GM19463 (cell line): ENCODE results near the gene PRKAB1.
"Not testable (repeated sequence)": the region's sequence is repeated elsewhere in the genome, so short reads cannot be mapped to it uniquely, and the experiment has no call there.

Experiments used
- ATAC-seq: cut with Tn5 transposase; IDR thresholded peaks from one replicate; pipeline ENCODE4 v1.9.1; 2021; ENCODE audit warnings: mild to moderate bottlenecking, moderate library complexity; ENCODE audit not compliant: unreplicated experiment

PRKAB1 gene

DNA sequence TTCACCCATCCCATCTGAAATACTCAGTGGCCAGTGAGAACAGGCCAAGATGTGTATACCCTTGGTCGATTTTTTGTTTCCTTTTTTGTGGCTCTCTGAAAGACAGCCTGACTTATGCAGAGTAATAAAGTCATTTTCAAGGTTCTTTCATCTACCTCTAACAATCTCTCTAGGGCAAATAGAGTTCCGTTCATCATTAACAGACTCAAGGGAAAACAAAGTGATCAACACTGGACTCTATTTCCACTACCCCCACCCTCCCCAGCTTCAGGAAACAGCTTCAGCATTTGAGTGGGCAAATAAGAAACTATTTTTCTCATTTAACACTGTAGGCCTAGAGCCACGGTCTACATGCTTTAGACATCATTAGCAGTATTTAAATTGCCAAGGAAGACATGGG, 15.9 kb downstream of the PRKAB1 start:
- ATAC-seq = no peak

DNA sequence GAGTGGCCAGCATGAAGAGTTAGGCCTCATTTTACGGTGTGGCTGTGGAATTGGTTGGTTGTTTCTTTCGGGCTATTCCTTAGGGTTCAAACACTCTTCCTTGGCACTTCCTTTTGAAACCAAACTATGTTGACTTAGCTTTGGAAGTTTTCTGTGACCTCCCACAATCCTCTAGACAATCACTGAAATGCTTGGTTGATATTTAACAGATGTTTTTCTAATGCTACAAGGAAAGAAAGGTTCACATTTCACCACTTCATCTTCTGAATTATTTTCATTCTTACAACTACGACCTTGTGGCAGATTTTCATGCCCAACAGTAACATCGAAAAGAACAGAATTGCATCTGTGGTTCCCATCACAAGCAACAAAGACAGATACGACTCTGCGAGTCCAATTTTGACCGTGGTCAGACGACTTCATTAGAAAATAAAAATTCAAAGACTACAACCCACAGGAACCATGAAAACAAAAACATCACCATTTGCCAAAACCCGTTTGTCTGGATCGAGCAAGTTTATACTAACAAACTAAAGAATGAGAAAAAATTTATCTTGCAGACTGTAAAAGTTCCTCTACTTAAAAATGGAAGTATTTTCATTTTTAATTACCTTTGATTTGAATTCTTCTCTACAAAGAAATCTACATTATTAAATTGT, 16.9 kb downstream of the PRKAB1 start:
- ATAC-seq = no peak

DNA sequence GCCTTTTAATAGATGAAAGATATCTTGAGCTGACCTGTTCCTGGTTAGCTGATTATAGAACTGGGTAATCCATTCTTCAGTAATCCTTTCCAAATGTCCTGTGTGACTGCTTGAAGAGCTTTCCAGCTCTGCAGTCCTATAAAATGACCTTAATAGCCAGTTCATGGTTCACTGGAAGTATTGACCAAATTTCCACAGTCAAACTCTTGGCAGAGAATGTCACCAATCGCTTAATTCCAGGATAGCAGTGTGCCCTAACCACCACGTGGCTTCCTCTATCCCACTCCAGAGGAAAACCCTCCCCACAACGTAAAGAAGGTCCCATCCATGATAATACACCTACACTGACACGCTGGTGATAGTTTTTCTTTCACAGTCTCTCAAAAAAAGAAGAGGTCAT, 17.4 kb downstream of the PRKAB1 start:
- ATAC-seq = no peak

DNA sequence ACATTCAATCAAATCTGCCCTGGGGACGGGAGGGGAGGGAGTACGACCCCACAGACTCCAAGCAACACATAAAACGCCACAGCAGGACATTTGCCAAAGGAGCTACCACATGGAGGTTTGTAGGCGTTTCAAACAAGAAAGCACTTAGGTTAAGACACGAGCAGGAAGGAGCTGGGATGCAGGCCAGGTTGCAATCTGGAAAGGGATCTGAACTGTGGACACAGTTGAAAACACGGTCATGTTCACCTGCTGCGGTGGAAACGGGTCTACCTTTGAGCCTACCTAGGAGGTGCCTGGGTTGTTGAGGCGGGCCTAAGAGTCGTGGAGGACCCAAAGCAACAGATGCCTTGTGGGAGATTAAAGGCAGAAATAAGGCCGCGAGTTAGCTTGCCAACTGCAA, 18.4 kb downstream of the PRKAB1 start:
- no peak for ATAC-seq

DNA sequence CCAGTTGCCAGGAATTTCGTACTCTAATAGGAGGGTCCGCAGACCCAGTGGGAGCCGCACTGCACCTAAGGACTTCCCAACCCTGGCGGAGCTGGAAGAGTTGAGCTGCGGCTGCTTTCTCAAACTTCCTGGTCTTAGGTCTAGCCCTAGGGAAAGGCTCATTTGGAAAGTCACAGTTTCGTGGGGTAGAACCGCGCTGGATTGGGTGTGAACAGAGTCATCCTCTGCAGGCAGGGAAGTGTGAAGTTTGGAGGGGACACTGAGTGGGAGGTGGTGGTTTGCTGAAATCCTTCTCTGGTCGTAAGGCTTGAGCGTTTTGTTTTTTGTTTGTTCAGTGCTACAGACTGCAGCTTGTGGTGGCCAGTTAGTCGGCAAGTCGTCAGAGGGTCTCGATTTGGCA, 18.8 kb downstream of the PRKAB1 start:
- ATAC-seq = no peak

DNA sequence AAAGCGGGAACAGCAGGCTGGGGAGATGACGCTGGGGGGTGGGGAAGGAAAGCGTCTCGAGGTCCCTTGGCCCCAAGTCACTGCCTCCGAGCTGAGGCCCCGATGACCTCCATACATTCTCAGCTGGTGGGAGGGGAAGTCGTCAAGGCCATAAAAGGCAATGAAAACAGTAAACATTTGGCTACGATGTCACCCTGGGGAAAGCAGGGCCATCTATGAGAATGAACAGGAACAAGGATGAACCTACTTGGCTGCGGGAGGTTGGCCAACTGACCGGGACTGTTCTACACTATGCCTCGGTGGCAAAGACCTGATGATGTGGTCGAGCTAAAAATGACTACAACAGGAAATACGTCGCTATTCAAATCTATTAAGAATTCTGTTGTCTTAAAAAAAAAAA, 19.5 kb downstream of the PRKAB1 start:
- ATAC-seq = no peak

DNA sequence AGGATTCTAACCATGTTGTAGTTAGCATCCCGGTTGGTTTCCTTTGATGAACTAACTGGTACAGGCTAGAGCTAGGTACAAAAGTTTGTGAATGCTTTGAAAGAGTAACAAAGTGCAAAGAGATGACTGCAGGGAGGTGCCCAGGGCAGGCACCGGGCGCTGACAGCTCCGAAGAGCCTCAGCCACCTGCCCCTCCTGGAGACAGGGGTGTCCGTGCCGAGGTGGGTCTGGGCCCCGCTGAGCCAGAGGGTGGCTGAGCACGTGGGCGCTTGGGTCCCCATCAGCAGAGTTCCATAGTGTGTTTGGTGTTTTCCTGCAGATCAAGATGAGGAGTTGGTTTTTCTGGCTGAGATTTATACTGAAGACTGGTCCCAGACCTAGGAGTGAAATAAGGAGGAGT, 19.9 kb downstream of the PRKAB1 start:
- ATAC-seq = no peak

DNA sequence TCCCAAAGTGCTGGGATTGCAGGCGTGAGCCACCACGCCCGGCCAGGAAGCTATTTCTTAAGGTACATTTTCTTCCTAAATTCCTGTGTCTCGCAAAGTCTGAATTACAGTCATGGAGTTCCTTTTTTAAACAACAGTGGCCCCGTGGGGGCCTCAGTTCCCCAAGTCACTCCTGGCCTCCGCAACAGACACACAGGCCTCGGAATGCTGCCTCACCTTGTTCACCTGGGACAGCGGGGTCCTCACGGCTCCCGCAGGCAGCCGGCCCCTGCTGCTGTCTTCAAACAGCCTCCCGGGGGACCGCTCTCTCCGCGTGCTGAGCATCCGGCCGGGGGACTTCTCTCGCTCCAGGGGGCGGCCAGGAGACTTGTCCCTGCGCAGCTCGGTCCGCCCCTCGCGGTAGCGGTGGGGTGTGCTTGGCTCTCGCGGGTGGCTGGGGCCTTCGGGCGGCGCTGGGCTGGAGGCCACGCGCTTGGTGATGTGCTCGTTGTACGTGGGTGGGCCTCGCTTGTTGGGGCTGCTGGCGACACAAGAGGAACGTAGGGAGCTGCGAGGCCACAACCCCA, 22.1 kb downstream of the PRKAB1 start:
- no peak for ATAC-seq

DNA sequence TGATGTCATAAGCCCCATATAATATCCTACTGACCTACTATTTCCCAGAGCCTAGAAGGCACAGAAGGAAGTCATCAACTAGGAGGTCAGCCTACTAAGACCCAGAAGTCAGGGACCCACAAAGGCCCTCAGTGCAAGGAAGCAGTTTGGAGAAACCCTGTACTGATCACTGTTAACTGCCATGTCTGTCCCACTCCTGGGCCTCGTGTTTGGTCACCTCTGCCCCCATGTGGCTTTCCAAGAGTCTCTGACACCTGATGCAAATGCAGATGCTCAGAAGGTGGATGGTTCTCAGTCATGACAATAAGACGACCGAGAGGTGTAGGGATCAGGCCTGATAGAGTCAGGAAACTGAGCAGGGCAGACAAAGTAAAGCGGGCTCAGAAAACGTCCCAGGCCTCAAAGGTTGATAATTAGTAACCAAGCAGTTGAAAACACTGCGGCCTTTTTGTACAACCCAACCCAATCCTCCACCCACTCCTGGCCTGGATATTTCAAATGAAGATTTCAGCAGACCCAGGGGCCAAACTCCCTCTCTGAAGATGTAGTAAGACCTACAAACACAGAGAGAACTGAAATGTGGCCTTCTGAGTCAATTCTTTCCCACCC, 23.4 kb downstream of the PRKAB1 start:
- ATAC-seq = no peak

DNA sequence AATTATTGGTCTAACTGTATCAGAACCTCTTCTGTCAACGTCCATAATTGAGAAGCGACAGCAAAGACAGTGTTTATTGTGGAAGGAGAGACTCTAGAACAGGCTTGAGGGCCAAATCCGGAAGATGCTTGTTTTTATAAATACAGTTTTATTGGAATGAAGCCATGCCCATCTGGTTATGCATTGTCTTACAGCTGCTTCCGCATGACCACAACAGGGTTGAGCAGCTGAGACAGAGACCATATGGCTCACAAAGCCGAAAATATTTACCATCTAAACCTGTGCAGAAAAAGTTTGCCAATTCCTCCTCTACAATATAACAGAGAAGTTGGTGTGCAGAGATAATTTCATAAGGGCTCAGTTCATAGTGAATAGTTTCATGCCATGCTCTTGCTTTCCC, 24.5 kb downstream of the PRKAB1 start:
- no peak for ATAC-seq

DNA sequence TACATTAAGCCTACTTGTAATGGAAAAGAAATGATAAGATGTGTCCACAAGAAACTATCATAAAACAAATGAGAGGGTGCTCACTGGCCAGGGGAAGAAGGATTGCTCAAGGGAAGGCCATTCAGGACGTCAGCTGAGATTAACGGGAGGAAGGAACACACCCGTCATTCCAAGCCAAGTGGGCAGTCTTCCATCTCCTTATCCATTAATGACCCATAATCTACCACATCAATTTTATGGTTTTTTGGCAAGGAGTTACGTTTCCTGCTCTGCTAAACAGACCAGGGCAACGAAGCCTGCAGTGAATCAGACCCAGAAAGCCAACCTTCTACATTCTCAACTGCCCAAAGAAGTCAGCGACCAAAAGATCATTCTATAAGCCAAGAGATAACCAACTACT, 25.1 kb downstream of the PRKAB1 start:
- no peak for ATAC-seq

DNA sequence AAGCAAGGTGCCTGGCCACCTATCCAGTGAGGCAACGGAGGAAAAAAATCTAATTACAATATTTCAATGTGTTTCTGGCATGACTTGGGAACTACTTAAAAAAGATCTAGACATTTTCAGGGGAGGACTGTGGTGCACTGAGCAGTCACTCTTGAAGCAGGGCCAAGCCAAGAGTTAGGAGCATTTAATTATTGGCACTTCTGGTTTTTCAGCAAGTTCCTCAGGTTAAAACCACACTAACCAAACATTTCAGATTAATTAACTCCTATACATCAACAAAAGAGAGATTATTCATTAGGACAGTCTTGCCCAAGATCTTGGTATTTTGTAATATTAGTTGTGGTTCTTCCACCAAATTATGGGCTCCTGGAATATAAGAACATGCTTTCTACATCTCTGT, 25.6 kb downstream of the PRKAB1 start:
- ATAC-seq = no peak

DNA sequence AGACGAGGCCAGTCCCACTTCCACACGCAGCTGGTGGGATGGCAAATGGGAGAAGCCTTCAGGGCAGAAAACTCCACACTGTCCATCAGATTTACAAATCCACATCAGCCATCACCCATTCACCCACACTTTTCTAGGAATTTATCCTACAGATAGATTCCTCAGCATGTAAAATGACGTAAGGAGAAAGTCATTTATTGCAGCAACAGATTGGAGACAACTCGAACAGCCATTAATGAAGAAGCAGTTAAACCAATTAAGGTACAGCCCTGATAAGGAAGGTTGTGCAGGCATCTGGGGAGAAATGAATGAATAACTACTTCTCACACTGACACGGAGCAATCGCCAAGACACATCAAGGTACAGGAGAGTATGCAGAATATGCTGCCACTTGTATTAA, 26.2 kb downstream of the PRKAB1 start:
- ATAC-seq = no peak

DNA sequence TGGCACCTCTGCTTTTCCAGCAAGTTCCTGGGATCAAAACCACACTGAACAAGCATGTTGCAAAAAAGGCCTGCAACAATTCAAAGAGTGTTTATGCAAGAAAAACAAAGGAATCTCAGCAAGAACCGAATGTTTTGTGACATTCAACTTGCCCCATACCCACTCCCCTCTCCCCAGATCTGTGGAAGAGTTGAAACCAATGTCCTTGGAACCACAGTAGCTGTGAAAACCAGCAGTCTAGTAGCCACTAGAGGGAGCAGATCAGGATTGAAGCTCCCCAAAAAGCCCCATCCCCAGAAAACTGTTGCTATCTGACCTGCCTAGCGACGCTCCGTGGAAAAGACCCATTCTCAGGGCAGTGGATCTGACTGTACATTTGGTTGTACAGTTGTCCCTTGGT, 27.1 kb downstream of the PRKAB1 start:
- ATAC-seq = no peak

DNA sequence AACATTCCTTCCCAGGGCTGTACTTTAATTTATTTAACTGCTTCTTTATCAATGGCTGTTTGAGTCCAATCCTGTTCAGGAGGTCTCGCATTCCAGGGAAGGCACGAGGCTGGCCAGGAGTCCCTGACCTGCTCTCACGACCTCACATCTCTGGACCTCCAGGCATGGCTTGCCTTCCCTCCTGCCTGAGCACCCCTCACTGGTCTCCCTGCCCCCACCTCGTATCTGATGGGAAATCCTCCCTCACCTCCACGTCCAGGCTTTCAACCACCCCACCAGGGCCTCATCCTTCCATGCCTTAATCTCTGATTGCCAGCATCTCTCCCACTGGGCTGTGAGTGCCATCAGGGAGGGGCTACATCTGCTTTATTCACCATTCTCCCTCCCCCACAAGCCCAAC, 29.0 kb downstream of the PRKAB1 start:
- ATAC-seq = no peak

DNA sequence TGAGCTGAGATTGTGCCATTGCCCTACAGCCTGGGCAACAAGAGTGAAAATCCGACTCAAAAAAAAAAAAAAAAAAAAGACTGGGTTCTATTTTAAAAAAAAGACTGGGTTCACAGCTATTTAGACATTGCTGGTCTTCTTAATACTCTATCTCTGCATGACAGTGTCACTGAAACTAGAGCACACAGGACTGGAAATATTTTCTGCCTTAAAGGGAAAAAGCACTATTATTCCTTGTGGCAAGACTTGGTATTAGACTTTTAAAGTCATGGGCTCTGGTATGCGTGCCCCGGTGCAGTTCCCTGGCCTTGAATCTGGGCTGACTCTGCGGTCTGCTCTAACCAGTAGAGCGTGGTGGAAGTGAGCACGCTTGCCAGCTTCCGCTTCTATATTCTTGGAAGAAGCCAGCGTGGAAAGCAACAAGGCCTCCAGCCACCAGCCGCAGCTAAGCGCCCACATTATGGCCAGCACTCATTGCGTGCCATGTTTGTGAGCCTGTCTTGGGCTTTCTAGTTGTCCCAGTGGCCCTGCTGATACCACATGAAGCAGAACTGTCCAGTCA, 31.3 kb downstream of the PRKAB1 start:
- ATAC-seq = no peak

DNA sequence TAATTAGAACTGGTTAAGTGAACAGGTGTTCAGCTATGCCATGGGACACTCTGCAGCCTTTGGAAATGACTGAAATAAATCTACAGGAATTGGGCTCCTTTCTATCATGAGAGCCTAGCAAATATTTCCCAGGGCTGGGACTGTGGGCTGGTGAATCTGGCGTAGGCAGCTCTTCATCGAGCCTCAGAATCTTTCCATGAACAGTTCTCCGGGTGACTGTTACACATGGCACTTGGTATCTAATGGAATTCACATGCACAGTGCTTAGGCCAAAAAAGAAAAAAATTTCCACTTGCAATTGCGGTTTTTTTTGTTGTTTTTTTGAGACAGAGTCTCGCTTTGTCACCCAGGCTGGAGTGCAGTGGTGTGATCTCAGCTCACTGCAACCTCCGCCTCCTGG, 32.1 kb downstream of the PRKAB1 start:
- ATAC-seq = no peak

DNA sequence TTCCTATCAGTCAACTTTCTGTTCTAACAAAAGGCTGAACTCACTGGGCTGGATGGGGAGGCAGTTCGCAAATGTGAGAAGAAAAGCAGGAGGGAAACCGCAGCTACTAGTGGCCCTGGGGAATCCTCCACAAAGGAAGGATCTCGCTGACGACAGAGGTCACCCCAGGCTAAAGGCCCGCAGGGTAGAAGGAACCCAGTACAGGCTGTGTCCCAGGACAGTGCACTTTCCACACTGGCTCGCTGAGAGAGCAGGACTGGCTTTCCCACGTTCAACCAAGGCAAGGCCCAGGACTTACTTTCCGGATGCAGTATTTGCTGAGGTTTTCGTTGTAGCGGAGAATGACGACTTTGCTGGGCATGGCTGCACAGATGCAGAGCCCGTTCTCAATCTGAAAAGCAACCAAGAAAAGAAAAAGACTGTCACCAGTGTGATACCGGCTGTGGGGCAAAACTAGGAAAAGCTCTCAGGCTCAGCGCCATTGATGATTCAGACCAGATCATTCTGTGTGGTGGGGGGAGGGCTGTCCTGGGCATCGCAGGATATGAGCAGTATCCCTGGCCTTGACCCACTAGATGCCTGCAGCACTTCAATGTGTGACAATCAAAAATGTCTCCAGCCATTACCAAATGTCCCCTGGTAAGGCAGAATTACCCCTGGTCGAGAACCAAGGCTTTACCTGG, 36.3 kb downstream of the PRKAB1 start:
- no peak for ATAC-seq

DNA sequence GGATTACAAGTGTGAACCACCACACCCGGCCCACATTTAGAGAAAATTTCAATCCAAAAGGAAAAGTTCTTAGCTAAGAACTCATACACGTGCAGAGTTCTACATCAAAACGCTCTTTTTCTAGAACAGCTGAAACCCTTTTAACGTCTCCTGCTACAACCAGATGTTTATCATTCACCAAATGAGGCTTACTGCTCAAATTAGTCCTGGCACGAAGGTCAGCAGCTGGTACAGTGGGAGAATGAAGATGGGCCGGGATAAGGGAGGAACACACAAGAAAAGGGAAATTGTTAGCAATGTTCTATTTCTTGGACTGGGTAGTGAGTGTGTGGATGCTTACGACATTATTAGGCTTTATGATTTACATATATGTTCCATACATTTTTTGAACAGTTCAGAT, 37.2 kb downstream of the PRKAB1 start:
- ATAC-seq = no peak

DNA sequence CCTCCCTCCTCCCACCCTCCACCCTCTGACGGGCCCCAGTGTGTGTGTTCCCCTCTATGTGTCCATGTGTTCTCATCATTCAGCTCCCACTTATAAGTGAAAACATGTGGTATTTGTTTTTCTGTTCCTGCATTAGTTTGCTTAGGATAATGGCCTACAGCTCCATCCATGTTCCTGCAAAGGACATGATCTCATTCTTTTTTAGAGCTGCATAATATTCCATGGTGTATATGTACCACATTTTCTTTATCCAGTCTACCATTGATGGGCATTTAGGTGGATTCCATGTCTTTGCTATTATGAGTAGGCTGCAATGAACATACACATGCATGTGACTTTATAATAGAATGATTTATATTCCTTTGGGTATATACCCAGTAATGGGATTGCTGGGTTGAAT, 38.5 kb downstream of the PRKAB1 start:
- not testable (repeated sequence) for ATAC-seq

DNA sequence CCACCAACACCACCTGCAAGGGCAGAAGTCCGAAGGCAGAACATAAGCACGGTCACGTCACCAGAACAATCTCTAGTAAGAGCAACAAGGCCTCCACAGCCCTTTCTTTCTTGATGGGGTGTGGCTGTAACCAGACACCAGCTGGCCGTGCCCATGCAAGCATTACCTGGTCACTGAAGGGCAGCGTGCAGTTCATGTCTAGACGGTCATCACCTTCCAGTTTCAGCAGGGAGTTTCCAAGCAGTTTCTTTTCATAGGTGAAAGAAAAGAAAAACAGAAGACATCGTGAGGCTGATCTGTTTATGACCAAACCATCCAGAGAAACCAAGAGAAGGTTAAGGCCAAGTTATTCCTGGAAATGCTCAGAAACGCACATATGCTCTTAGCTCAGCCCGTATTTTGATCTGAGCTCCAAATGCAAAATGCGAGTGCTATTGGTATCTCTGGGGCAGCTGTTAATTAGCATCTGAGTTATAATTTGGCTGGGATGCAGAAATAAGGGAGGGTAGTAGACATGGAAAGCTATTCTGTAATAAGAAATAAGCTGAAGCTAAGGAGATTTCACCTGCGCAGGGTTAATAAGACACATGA, 42.5 kb downstream of the PRKAB1 start:
- no peak for ATAC-seq
